ENCODE data around the gene SPAG5. TPM values are rescaled to one million over a fixed set of nuclear protein-coding genes. Genes with fewer than 3 reads are reported as not detected.
A peak's percentile ranks its signal among the peaks of the same experiment; 100 is the strongest.

SPAG5 gene
- total and polyA plus RNA-seq, 9 of the 15 experiments (the other 6 are each of a cell fraction or from before 2014, with no cell fraction given), result 94.4 to 286 (median 151) TPM

- no TSS peak for BruUV-seq (replicated peaks)
- ChIA-PET CTCF (ENCODE audit: low intra/inter-chr PET ratio) (interaction anchor here (0.5 to 1.4 kb wide), 2 partner anchors 75 to 181 kb away, joined by 3 to 5 read pairs; partner anchors contain the start of gene RPL23A), POLR2A (interaction anchor here (0.5 to 3.7 kb wide), 30 partner anchors 8 to 703 kb away, joined by 3 to 54 read pairs (median 4); partner anchors contain the start of genes FLOT2, NEK8, PROCA1 and RPL23A)
- H3K9me3 ChIP-seq (replicated peaks; ENCODE audit: control insufficient read depth, insufficient read depth, low read depth, low read length), result no peaks in the 10 kb centered on the region
- in situ Hi-C loops (cut with MboI), result no loop called here
- WGBS (ENCODE audit: insufficient coverage, low coverage, missing lambda C conversion rate), result 1% methylated on average over 57 of the region's 89 CpGs
- H3K9me1 ChIP-seq (ENCODE audit: control insufficient read depth, insufficient read depth, low read length), result no peaks in the 10 kb centered on the region
- H2AFZ ChIP-seq (ENCODE audit: low read depth, low read length), result peak within 1 kb of the TSS; percentile 92
- H3K4me1 ChIP-seq (replicated peaks in 1 of 2; ENCODE audit: control insufficient read depth in 2 of 2, insufficient read depth in 2 of 2, low read length in 2 of 2), result peaks cover 16 to 23% of the 10 kb centered on the region in 2 experiments
- peak within 1 kb of the TSS; percentile 87 to 95 for H3K9ac ChIP-seq (ENCODE audit: insufficient read depth in 1 of 2, low read depth in 2 of 2, low read length in 2 of 2)
- H3K4me3 ChIP-seq, result peak within 1 kb of the TSS; percentile 83
- DNase-seq (ENCODE audit: extremely low read depth in 1 of 4, low spot score in 3 of 4), result peak; percentile 98 to 99 (median 99)
- intact Hi-C loops (cut with micrococcal nuclease), result loop anchor here (5.0 to 10.0 kb wide), 4 partner anchors 32 to 252 kb away; partner anchors contain the start of genes FAM222B, FLOT2 and TRAF4
- peak within 1 kb of the TSS; percentile 86 for H3K4me2 ChIP-seq (ENCODE audit: insufficient read depth, low read length)
- peak within 1 kb of the TSS; percentile 85 for H3K27ac ChIP-seq (ENCODE audit: extremely low read depth, low read depth, low read length)
- H3K36me3 ChIP-seq (ENCODE audit: control insufficient read depth, insufficient read depth, low read length), result peaks cover 52% of the 10 kb centered on the region
- peaks cover 41% of the 10 kb centered on the region for H3K79me2 ChIP-seq (ENCODE audit: control insufficient read depth, insufficient read depth, low read length)
- peak; percentile 97 for ATAC-seq
- peak; percentile 77 for FAIRE-seq
- H3K27me3 ChIP-seq (ENCODE audit: control insufficient read depth in 2 of 2, insufficient read depth in 2 of 2, low read length in 2 of 2), result no peaks in the 10 kb centered on the region
- H4K20me1 ChIP-seq (replicated peaks; ENCODE audit: control insufficient read depth, insufficient read depth, low read length), result peaks cover 5% of the 10 kb centered on the region; the same call in 1 of the 2 replicates
- TF ChIP-seq, protein P1, sequence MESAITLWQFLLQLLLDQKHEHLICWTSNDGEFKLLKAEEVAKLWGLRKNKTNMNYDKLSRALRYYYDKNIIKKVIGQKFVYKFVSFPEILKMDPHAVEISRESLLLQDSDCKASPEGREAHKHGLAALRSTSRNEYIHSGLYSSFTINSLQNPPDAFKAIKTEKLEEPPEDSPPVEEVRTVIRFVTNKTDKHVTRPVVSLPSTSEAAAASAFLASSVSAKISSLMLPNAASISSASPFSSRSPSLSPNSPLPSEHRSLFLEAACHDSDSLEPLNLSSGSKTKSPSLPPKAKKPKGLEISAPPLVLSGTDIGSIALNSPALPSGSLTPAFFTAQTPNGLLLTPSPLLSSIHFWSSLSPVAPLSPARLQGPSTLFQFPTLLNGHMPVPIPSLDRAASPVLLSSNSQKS (CRISPR knock-in tag; IDR thresholded peaks at IDR 0.05), result no peak
- TF ChIP-seq JUN (IDR thresholded peaks at IDR 0.05; ENCODE audit: borderline replicate concordance, low read depth, low read length) (no peak), JUN (CRISPR knock-in tag; IDR thresholded peaks at IDR 0.05; ENCODE audit: borderline replicate concordance) (no peak), CREB1 (IDR thresholded peaks at IDR 0.05) (peak; percentile 89), CREB1 (CRISPR knock-in tag; IDR thresholded peaks at IDR 0.05) (peak; percentile 91), SIX5 (IDR thresholded peaks at IDR 0.05; ENCODE audit: borderline replicate concordance in 1 of 2, insufficient read depth in 1 of 2, low read depth in 1 of 2, low read length in 2 of 2) (no peak), BRD4 (IDR thresholded peaks at IDR 0.05) (no peak), TFE3 (CRISPR knock-in tag; IDR thresholded peaks at IDR 0.05) (no peak), ETV1 (tag; conservative IDR thresholded peaks at IDR 0.05; ENCODE audit: low read depth) (peak; percentile 57; the same call in 1 of the 2 replicates), XRCC3 (IDR thresholded peaks at IDR 0.05) (no peak), ZSCAN32 (CRISPR knock-in tag; IDR thresholded peaks at IDR 0.05) (no peak), RUNX1 (IDR thresholded peaks at IDR 0.05; ENCODE audit: low read depth) (no peak), HMG20B (CRISPR knock-in tag; IDR thresholded peaks at IDR 0.05) (no peak), POLR2B (IDR thresholded peaks at IDR 0.05; ENCODE audit: low read depth, partially characterized antibody) (peak; percentile 89), KLF16 (IDR thresholded peaks at IDR 0.05) (no peak), ZNF316 (IDR thresholded peaks at IDR 0.05) (no peak), SOX6 (IDR thresholded peaks at IDR 0.05) (no peak; the same call in 1 of the 2 replicates), CEBPB (tag; IDR thresholded peaks at IDR 0.05) (no peak), ZNF507 (tag; conservative IDR thresholded peaks at IDR 0.05) (no peak)
- TF ChIP-seq, protein P2, sequence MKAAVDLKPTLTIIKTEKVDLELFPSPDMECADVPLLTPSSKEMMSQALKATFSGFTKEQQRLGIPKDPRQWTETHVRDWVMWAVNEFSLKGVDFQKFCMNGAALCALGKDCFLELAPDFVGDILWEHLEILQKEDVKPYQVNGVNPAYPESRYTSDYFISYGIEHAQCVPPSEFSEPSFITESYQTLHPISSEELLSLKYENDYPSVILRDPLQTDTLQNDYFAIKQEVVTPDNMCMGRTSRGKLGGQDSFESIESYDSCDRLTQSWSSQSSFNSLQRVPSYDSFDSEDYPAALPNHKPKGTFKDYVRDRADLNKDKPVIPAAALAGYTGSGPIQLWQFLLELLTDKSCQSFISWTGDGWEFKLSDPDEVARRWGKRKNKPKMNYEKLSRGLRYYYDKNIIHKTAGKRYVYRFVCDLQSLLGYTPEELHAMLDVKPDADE (conservative IDR thresholded peaks at IDR 0.05; ENCODE audit: control insufficient read depth, low read depth, low read length), result peak; percentile 85; the same call in 1 of the 2 replicates
Observed at GRCh38 chr17:28644787-28645575, 46.2 kb upstream of the SPAG5 start, which contains the start of gene BLTP2. TSS of gene BLTP2 (minus strand) at chr17:28645158. CDS start at chr17:28645056, 102 bp downstream.

Data from K562 (cell line).